ENCODE data around the gene GLRX2. TPM values are rescaled to one million over a fixed set of nuclear protein-coding genes. Genes with fewer than 3 reads are reported as not detected.

Gene GLRX2
- total RNA-seq, 1 experiment from 2014 or later = 18.6 TPM

DNA sequence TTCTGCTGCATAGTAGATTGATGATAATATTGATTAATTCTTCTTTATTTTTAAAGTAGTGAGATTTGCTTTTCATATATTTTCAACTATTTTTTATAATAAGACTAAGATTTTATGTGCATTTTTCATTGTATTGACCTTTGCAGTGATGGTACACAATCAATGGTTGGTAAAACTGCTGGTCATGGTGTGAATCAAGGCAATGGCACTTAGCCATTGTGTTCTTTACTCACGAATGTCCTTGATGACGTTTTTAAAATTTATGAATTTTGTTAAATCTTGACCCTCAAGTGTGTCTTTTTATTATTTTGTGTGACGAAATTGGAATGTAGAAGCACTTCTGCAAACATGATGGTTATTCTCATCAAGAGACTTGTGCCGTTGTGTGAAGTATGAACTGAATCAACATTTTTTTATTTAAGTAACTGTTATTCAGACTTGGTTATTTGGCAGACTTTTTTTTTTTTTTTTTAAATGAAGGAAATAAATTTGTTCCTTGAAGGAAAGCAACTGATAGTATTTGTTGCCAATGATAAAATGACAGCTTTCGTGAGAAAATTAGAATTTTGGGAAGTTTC lies 39.2 kb upstream of the GLRX2 start:
- Histone ChIP-seq H3K4me1 (ENCODE audit: insufficient read depth, low read length) (no peaks in the 10 kb centered on the region), H3K9me2 (replicated peaks; ENCODE audit: low read length) (no peaks in the 10 kb centered on the region), H3K9ac (ENCODE audit: low read length) (no peak overlapping the region), H3K79me2 (ENCODE audit: low read length) (peaks cover 4% of the 10 kb centered on the region; the same call in 1 of the 2 replicates), H3K27me3 (ENCODE audit: low read length) (no peaks in the 10 kb centered on the region), H4K20me1 (ENCODE audit: low read length) (peaks cover 4% of the 10 kb centered on the region; the same call in 1 of the 2 replicates), H3K4me2 (ENCODE audit: low read length) (no peak overlapping the region), H3K36me3 (ENCODE audit: low read depth, low read length) (peaks cover 22% of the 10 kb centered on the region), H3K4me3 (ENCODE audit: low read length) (no peak overlapping the region), H3K9me3 (ENCODE audit: low read length) (no peaks in the 10 kb centered on the region), H3F3A (ENCODE audit: low read length, unreplicated experiment) (no peaks in the 10 kb centered on the region), H3K27ac (ENCODE audit: low read length) (no peak overlapping the region), H2AFZ (ENCODE audit: low read length) (no peak overlapping the region)
- intact Hi-C loops (cut with micrococcal nuclease) = loop anchor here (5.0 kb wide), 1 partner anchor 193 kb away; no protein-coding TSS in a partner anchor
- DNase-seq (no peak), ATAC-seq (no peak)
- ChIA-PET CTCF (no interaction called here), POLR2A (ENCODE audit: unreplicated experiment) (no interaction called here)
- TF ChIP-seq EZH2 (IDR thresholded peaks at IDR 0.05; ENCODE audit: low read length, unreplicated experiment) = no peak
- TF ChIP-seq EZH2phosphoT487 (IDR thresholded peaks at IDR 0.05; ENCODE audit: borderline replicate concordance, low read length) = no peak
- TF ChIP-seq, protein P1, sequence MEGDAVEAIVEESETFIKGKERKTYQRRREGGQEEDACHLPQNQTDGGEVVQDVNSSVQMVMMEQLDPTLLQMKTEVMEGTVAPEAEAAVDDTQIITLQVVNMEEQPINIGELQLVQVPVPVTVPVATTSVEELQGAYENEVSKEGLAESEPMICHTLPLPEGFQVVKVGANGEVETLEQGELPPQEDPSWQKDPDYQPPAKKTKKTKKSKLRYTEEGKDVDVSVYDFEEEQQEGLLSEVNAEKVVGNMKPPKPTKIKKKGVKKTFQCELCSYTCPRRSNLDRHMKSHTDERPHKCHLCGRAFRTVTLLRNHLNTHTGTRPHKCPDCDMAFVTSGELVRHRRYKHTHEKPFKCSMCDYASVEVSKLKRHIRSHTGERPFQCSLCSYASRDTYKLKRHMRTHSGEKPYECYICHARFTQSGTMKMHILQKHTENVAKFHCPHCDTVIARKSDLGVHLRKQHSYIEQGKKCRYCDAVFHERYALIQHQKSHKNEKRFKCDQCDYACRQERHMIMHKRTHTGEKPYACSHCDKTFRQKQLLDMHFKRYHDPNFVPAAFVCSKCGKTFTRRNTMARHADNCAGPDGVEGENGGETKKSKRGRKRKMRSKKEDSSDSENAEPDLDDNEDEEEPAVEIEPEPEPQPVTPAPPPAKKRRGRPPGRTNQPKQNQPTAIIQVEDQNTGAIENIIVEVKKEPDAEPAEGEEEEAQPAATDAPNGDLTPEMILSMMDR (conservative IDR thresholded peaks at IDR 0.05; ENCODE audit: low read depth, low read length) = no peak
- BruUV-seq (replicated peaks) = no TSS peak

DNA sequence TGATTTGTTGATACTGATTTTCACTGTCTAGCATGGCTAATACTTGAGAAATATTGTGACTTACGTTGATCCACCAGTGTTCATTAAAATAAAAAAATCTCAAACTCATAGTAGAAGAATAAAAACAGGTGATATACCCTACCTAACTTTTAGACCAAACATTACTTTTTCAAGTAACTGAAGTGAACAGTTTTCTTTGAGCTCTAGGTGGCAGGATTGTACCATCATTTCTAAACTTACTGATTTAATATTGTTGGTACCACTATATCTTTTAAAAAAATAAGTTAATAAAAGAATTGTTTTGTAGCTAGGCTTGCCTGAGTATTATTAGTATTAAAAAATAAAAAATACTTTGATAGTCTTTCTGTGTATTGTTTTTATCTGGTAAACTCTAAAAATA lies 38.1 kb upstream of the GLRX2 start:
- Histone ChIP-seq H3K9ac (ENCODE audit: low read length) (no peak overlapping the region), H3K9me2 (replicated peaks; ENCODE audit: low read length) (no peaks in the 10 kb centered on the region), H2AFZ (ENCODE audit: low read length) (no peak overlapping the region), H3K4me3 (ENCODE audit: low read length) (no peak overlapping the region), H3K9me3 (ENCODE audit: low read length) (no peaks in the 10 kb centered on the region), H3K4me2 (ENCODE audit: low read length) (no peak overlapping the region), H4K20me1 (ENCODE audit: low read length) (peaks cover 4% of the 10 kb centered on the region; the same call in 1 of the 2 replicates), H3K27ac (ENCODE audit: low read length) (no peak overlapping the region), H3F3A (ENCODE audit: low read length, unreplicated experiment) (no peaks in the 10 kb centered on the region), H3K27me3 (ENCODE audit: low read length) (no peaks in the 10 kb centered on the region), H3K4me1 (ENCODE audit: insufficient read depth, low read length) (no peaks in the 10 kb centered on the region), H3K36me3 (ENCODE audit: low read depth, low read length) (peaks cover 18% of the 10 kb centered on the region), H3K79me2 (ENCODE audit: low read length) (peaks cover 4% of the 10 kb centered on the region; the same call in 1 of the 2 replicates)
- intact Hi-C loops (cut with micrococcal nuclease) = loop anchor here (5.0 kb wide), 1 partner anchor 194 kb away; no protein-coding TSS in a partner anchor
- no peak for ATAC-seq
- ChIA-PET POLR2A (ENCODE audit: unreplicated experiment) (no interaction called here), CTCF (interaction anchor here (0.6 kb wide), 4 partner anchors 10 to 538 kb away, joined by 3 to 4 read pairs (median 4); no protein-coding TSS in a partner anchor)
- BruUV-seq (replicated peaks) = no TSS peak
- no peak for TF ChIP-seq EZH2phosphoT487 (IDR thresholded peaks at IDR 0.05; ENCODE audit: borderline replicate concordance, low read length)
- TF ChIP-seq, protein P1 (conservative IDR thresholded peaks at IDR 0.05; ENCODE audit: low read depth, low read length) = peak; percentile 46
- peak; percentile 29 for DNase-seq

DNA sequence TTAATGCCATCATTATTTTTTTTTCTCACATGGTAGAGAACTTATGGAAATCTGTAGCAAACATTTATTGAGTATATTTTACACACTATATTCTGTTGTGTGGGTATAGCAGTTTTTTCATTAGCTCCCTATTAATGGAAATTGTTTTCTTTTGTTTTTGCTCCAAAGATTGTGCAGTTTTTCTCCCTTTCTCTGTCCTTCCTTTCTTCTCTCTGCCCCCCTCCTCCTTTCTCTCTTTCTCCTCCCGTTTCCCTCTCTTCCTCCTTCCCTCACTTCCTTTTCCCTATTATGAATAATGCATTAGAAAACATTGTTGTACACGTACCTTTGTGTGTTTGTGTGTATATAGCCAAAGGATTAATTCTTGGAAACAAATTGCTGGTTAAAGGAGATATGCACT lies 37.2 kb upstream of the GLRX2 start:
- no TSS peak for BruUV-seq (replicated peaks)
- TF ChIP-seq, protein P1 (conservative IDR thresholded peaks at IDR 0.05; ENCODE audit: low read depth, low read length) = no peak
- TF ChIP-seq EZH2phosphoT487 (IDR thresholded peaks at IDR 0.05; ENCODE audit: borderline replicate concordance, low read length) (no peak), EZH2 (IDR thresholded peaks at IDR 0.05; ENCODE audit: low read length, unreplicated experiment) (no peak)

More for the DNA sequence above, 37.2 kb upstream of the GLRX2 start:
- peaks cover 18% of the 10 kb centered on the region for H3K36me3 ChIP-seq (ENCODE audit: low read depth, low read length)
- H3K4me2 ChIP-seq (ENCODE audit: low read length) = no peak overlapping the region
- H3K9ac ChIP-seq (ENCODE audit: low read length) = no peak overlapping the region
- no peak for ATAC-seq
- H3K9me3 ChIP-seq (ENCODE audit: low read length) = no peaks in the 10 kb centered on the region
- H3K79me2 ChIP-seq (ENCODE audit: low read length) = peaks cover 4% of the 10 kb centered on the region; the same call in 1 of the 2 replicates
- no peak overlapping the region for H2AFZ ChIP-seq (ENCODE audit: low read length)
- H3F3A ChIP-seq (ENCODE audit: low read length, unreplicated experiment) = no peaks in the 10 kb centered on the region
- intact Hi-C loops (cut with micrococcal nuclease) = loop anchor here (5.0 kb wide), 1 partner anchor 195 kb away; no protein-coding TSS in a partner anchor
- no peaks in the 10 kb centered on the region for H3K27me3 ChIP-seq (ENCODE audit: low read length)
- H4K20me1 ChIP-seq (ENCODE audit: low read length) = peaks cover 4% of the 10 kb centered on the region; the same call in 1 of the 2 replicates
- CTCF ChIA-PET = interaction anchor here (0.6 kb wide), 2 partner anchors 9 to 539 kb away, joined by 3 to 4 read pairs; no protein-coding TSS in a partner anchor
- H3K4me3 ChIP-seq (ENCODE audit: low read length) = no peak overlapping the region
- H3K4me1 ChIP-seq (ENCODE audit: insufficient read depth, low read length) = no peaks in the 10 kb centered on the region
- no peak overlapping the region for H3K27ac ChIP-seq (ENCODE audit: low read length)
- H3K9me2 ChIP-seq (replicated peaks; ENCODE audit: low read length) = no peaks in the 10 kb centered on the region
- POLR2A ChIA-PET (ENCODE audit: unreplicated experiment) = no interaction called here
- DNase-seq = no peak

Measured in PC-3 (cell line).